PC-3 (cell line): ENCODE measurements around the gene APOBR. TPM values are rescaled to one million over a fixed set of nuclear protein-coding genes. Genes with fewer than 3 reads are reported as not detected.
A peak's percentile ranks its signal among the peaks of the same experiment; 100 is the strongest.
"Not testable (repeated sequence)": the region's sequence is repeated elsewhere in the genome, so short reads cannot be mapped to it uniquely, and the experiment has no call there.

ENCODE experiments used
- ATAC-seq: fragments of 200-7000 bp; cut with Tn5 transposase; 2 replicates; pipeline ENCODE4 v1.9.1; 2020; ENCODE audit warnings: mild to moderate bottlenecking, moderate library complexity
- BruUV-seq: library from RNA; stranded (reverse); fragments of 400-500 nt; replicated peaks from 2 replicates; lab custom pipeline; 2021; lab: Mats Ljungman, UMichigan
- CTCF ChIA-PET: fragments of 300-600 bp; sonication (Branson Sonifier 250); formaldehyde crosslinking; loops from one replicate; lab custom pipeline; 2022; ENCODE audit warnings: antibody characterized with exemption; lab: Charles Lee
- POLR2A ChIA-PET: fragments of 300-600 bp; sonication (Branson Sonifier 250); formaldehyde crosslinking; loops from one replicate; lab custom pipeline; 2022; ENCODE audit warnings: antibody characterized with exemption; ENCODE audit not compliant: unreplicated experiment; lab: Charles Lee
- DNase-seq: peaks from one replicate; pipeline ENCODE4 v3.0.0-alpha.2; 2015
- H2AFZ ChIP-seq: fragments of 300-600 bp; sonication (generic); 2 replicates; pipeline ENCODE4 v1.6.0; 2016; ENCODE audit warnings: antibody characterized with exemption, low read length
- H3F3A ChIP-seq: fragments of 300-600 bp; sonication (generic); one replicate; pipeline ENCODE4 v1.6.0; 2017; ENCODE audit warnings: antibody characterized with exemption, low read length, control low read depth, mild to moderate bottlenecking; ENCODE audit not compliant: unreplicated experiment
- H3K27ac ChIP-seq: fragments of 300-600 bp; sonication (generic); 2 replicates; pipeline ENCODE4 v1.5.1; 2016; ENCODE audit warnings: mild to moderate bottlenecking, low read length
- H3K27me3 ChIP-seq: fragments of 300-600 bp; sonication (generic); 2 replicates; pipeline ENCODE4 v1.6.1; 2016; ENCODE audit warnings: low read length, mixed read lengths
- H3K36me3 ChIP-seq: fragments of 300-600 bp; sonication (generic); 2 replicates; pipeline ENCODE4 v1.6.1; 2016; ENCODE audit warnings: low read depth, mixed run types, low read length, mixed read lengths
- H3K4me1 ChIP-seq: fragments of 300-600 bp; sonication (generic); 2 replicates; pipeline ENCODE4 v1.5.1; 2016; ENCODE audit warnings: low read length; ENCODE audit not compliant: insufficient read depth
- H3K4me2 ChIP-seq: fragments of 300-600 bp; sonication (generic); 2 replicates; pipeline ENCODE4 v1.6.0; 2016; ENCODE audit warnings: low read length
- H3K4me3 ChIP-seq: fragments of 300-600 bp; sonication (generic); 2 replicates; pipeline ENCODE4 v1.5.1; 2016; ENCODE audit warnings: mild to moderate bottlenecking, low read length, mixed read lengths
- H3K79me2 ChIP-seq: fragments of 300-600 bp; sonication (generic); 2 replicates; pipeline ENCODE4 v1.6.1; 2017; ENCODE audit warnings: low read length, mixed read lengths
- H3K9ac ChIP-seq: fragments of 300-600 bp; sonication (generic); 2 replicates; pipeline ENCODE4 v1.6.0; 2016; ENCODE audit warnings: mild to moderate bottlenecking, low read length
- H3K9me2 ChIP-seq: fragments of 300-600 bp; sonication (generic); replicated peaks from 2 replicates; pipeline ENCODE4 v1.6.1; 2016; ENCODE audit warnings: mixed run types, low read length, mixed read lengths
- H3K9me3 ChIP-seq: fragments of 300-600 bp; sonication (generic); 2 replicates; pipeline ENCODE4 v1.6.1; 2016; ENCODE audit warnings: low read length, mixed read lengths
- H4K20me1 ChIP-seq: fragments of 300-600 bp; sonication (generic); 2 replicates; pipeline ENCODE4 v1.6.1; 2016; ENCODE audit warnings: low read length, mixed read lengths
- EZH2 ChIP-seq: fragments of 300-600 bp; sonication (generic); IDR thresholded peaks from one replicate; pipeline ENCODE4 v1.6.1; 2017; ENCODE audit warnings: antibody characterized with exemption, mild to moderate bottlenecking, low read length; ENCODE audit not compliant: unreplicated experiment
- EZH2phosphoT487 ChIP-seq: fragments of 300-600 bp; sonication (generic); IDR thresholded peaks from 2 replicates; pipeline ENCODE4 v1.6.1; 2018; ENCODE audit warnings: mild to moderate bottlenecking, antibody characterized with exemption, low read length, borderline replicate concordance
- intact Hi-C: fragments of 100-400 bp; cut with micrococcal nuclease; formaldehyde crosslinking; loops from 2 replicates; pipeline ENCODE4 v1.9.0; 2023
- total RNA-seq: library from RNA; depleted of rRNA; stranded (reverse); fragments of >200 nt; gene quantifications from 2 replicates; pipeline ENCODE4 v1.2.3, GENCODE V29; 2014
- TF ChIP-seq, protein P1 (sequence below): fragments of 300-600 bp; sonication (generic); conservative IDR thresholded peaks from 2 replicates; pipeline ENCODE4 v1.5.1; 2017; ENCODE audit warnings: antibody characterized with exemption, low read depth, mild to moderate bottlenecking, low read length

APOBR gene
- total RNA-seq, 1 experiment from 2014 or later = 0.04 TPM

GRCh38 chr16:28477311-28477920 is 17.0 kb upstream of the APOBR start:
- POLR2A ChIA-PET = no interaction called here
- no peaks in the 10 kb centered on the region for H3K27me3 ChIP-seq
- H3K79me2 ChIP-seq = no peaks in the 10 kb centered on the region
- H3K4me1 ChIP-seq = no peaks in the 10 kb centered on the region
- DNase-seq (no peak), ATAC-seq (no peak)
- CTCF ChIA-PET = no interaction called here
- H4K20me1 ChIP-seq = no peaks in the 10 kb centered on the region
- H3K36me3 ChIP-seq = no peaks in the 10 kb centered on the region
- H3K9me2 ChIP-seq = no peaks in the 10 kb centered on the region
- no peak overlapping the region for H3K4me3 ChIP-seq
- H2AFZ ChIP-seq = no peak overlapping the region
- H3K9ac ChIP-seq = no peak overlapping the region
- no peak overlapping the region for H3K27ac ChIP-seq
- TF ChIP-seq EZH2 (no peak), EZH2phosphoT487 (no peak)
- TF ChIP-seq, protein P1, sequence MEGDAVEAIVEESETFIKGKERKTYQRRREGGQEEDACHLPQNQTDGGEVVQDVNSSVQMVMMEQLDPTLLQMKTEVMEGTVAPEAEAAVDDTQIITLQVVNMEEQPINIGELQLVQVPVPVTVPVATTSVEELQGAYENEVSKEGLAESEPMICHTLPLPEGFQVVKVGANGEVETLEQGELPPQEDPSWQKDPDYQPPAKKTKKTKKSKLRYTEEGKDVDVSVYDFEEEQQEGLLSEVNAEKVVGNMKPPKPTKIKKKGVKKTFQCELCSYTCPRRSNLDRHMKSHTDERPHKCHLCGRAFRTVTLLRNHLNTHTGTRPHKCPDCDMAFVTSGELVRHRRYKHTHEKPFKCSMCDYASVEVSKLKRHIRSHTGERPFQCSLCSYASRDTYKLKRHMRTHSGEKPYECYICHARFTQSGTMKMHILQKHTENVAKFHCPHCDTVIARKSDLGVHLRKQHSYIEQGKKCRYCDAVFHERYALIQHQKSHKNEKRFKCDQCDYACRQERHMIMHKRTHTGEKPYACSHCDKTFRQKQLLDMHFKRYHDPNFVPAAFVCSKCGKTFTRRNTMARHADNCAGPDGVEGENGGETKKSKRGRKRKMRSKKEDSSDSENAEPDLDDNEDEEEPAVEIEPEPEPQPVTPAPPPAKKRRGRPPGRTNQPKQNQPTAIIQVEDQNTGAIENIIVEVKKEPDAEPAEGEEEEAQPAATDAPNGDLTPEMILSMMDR = no peak
- no peaks in the 10 kb centered on the region for H3F3A ChIP-seq
- H3K9me3 ChIP-seq = no peaks in the 10 kb centered on the region
- intact Hi-C loops = no loop called here
- no peak overlapping the region for H3K4me2 ChIP-seq
- BruUV-seq = TSS peak; percentile 39

DNA sequence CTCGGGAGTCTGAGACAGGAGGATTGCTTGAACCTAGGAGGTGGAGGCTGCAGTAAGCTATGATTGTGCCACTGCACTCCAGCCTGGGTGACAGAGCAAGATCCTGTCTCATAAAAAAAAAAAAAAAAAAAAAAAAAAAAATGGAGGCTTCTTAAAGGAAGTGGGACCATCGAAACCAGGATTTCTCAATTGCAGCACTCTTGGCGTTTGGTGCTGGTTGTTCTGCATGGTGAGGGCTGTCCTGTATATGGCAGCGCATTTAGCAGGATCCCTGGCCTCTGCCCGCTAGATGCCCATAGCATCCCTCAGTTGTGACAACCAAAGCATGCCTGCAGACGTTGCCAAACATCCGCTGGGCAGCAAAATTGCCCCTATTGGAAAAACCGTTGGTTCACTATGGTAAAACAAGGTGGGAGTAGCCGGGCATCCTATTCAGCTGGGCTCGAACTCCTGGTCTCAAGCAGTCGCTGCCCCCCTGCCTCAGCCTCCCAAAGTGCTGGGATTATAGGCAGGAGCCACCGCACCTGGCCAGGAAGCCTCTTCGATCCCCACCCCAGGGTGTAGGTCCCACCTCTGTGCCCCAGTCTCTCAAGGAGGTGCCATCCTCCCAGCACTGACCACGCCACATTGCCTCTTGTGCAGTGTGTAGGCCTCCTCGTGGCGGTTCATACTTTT is 15.8 kb upstream of the APOBR start:
- no peak overlapping the region for H3K9ac ChIP-seq
- no peaks in the 10 kb centered on the region for H3K27me3 ChIP-seq
- no peaks in the 10 kb centered on the region for H4K20me1 ChIP-seq
- no peak overlapping the region for H3K27ac ChIP-seq
- no peaks in the 10 kb centered on the region for H3F3A ChIP-seq
- no peaks in the 10 kb centered on the region for H3K36me3 ChIP-seq
- no peaks in the 10 kb centered on the region for H3K4me1 ChIP-seq
- no peaks in the 10 kb centered on the region for H3K79me2 ChIP-seq
- H3K4me2 ChIP-seq = no peak overlapping the region
- DNase-seq = no peak
- H2AFZ ChIP-seq = no peak overlapping the region
- no peak for ATAC-seq
- ChIA-PET POLR2A (no interaction called here), CTCF (no interaction called here)
- intact Hi-C loops = no loop called here
- no peaks in the 10 kb centered on the region for H3K9me2 ChIP-seq
- BruUV-seq = no TSS peak
- no peaks in the 10 kb centered on the region for H3K9me3 ChIP-seq
- no peak overlapping the region for H3K4me3 ChIP-seq
- TF ChIP-seq EZH2 (no peak), EZH2phosphoT487 (no peak)
- TF ChIP-seq, protein P1 = no peak

DNA sequence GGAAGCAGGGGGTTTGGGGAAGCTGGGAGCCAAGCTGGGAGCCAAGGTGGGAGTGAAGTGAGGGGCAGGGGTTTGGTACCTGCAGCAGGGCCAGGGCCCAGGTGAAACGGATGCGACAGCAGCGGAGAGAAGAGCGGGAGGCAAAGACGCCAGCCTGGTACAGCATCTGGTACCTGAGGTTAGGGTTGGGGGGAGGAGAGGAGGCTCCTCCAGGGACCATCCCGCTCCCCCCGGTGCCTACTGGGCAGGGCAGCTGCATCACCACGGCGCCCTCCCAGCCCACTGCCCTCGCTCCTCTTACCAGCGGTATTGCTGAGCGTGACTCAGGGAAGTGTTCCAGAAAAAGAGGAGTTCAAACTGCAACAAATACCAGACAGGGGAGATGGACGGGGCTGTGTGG is 12.4 kb upstream of the APOBR start:
- ChIA-PET CTCF (no interaction called here), POLR2A (no interaction called here)

DNA sequence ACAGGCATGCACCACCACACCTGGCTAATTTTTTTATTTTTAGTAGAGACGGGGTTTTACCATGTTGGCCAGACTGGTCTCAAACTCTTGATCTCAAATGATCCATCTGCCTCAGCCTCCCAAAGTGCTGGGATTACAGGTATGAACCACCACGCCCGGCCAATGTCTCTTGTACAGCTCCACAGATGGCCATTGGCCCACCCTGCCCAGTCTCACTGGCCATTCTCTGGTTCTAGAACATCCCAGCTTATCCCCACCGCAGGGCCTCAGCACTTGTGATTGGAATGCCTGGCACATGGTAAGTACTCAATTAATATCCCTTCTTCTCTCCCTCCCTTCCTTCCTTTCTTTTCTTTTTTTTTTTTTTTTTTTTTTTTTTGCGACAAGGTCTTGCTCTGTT is 11.1 kb upstream of the APOBR start:
- H4K20me1 ChIP-seq, H3K4me1 ChIP-seq, H3K9me3 ChIP-seq, H3K79me2 ChIP-seq, H3K4me2 ChIP-seq, ATAC-seq, H3K36me3 ChIP-seq, H2AFZ ChIP-seq, H3K9me2 ChIP-seq, BruUV-seq, POLR2A ChIA-PET, H3K9ac ChIP-seq, DNase-seq, intact Hi-C loops, H3K27me3 ChIP-seq, H3F3A ChIP-seq, H3K27ac ChIP-seq, H3K4me3 ChIP-seq: not testable (repeated sequence)
- CTCF ChIA-PET = interaction anchor here (0.6 kb wide), 1 partner anchor 281 kb away, joined by 3 read pairs; no protein-coding TSS in a partner anchor

More for the DNA sequence above, 12.4 kb upstream of the APOBR start:
- TF ChIP-seq EZH2 (no peak), EZH2phosphoT487 (no peak)
- TF ChIP-seq, protein P1 = no peak
- no peak for DNase-seq
- H3K4me2 ChIP-seq = no peak overlapping the region
- H3K9ac ChIP-seq = no peak overlapping the region
- H3K9me3 ChIP-seq = no peaks in the 10 kb centered on the region
- no peaks in the 10 kb centered on the region for H3F3A ChIP-seq
- no peaks in the 10 kb centered on the region for H3K79me2 ChIP-seq
- no peak overlapping the region for H3K27ac ChIP-seq
- H3K4me3 ChIP-seq = no peak overlapping the region
- ATAC-seq = no peak
- H3K9me2 ChIP-seq = no peaks in the 10 kb centered on the region
- no peaks in the 10 kb centered on the region for H4K20me1 ChIP-seq
- BruUV-seq = no TSS peak
- no peaks in the 10 kb centered on the region for H3K27me3 ChIP-seq
- H2AFZ ChIP-seq = no peak overlapping the region
- intact Hi-C loops = no loop called here
- H3K4me1 ChIP-seq = no peaks in the 10 kb centered on the region
- no peaks in the 10 kb centered on the region for H3K36me3 ChIP-seq
